Prostate gland (tissue), 2 donors: Measurements from ENCODE around the gene DHH.
A peak's percentile ranks its signal among the peaks of the same experiment; 100 is the strongest.

ENCODE experiments used
- POLR2A ChIP-seq: fragments of 450-650 bp; IDR thresholded peaks from one replicate; pipeline ENCODE4 v1.6.1; 2016; ENCODE audit warnings: antibody characterized with exemption, mild to moderate bottlenecking
- TF ChIP-seq, protein P1 (sequence below), 4 experiments: fragments of 200-600 bp in 2 of 4; fragments of 450-650 bp in 2 of 4; sonication (generic) in 2 of 4; IDR thresholded peaks; 1 replicate in 3 of 4; 2 replicates in 1 of 4; pipeline ENCODE4 v1.5.1; 2016 to 2019; ENCODE audit warnings: antibody characterized with exemption in 4 of 4, mild to moderate bottlenecking in 2 of 4, moderate library complexity in 2 of 4

DNA sequence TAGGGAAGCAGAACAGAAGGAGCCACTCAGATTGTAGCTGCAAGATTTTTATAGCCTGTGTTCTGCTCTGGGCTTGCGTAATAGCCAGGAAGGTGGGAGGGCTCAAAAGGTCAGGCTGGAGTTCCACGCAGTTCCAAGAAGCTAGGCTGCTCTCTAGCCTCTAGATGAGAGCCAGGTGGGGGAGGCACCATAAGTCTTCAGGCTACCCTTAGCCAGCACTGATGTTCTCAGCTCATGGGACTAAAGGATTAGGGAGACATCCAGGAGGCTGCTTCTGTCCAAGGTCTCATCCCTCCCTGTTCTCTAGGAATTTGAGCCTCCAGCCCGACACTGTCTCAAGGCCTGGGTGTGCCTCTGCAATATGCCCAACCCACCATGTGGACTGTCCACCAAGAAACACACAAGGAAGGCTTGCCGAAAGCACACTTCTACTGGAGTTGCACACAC, 14.4 kb upstream of the DHH start:
- TF ChIP-seq POLR2A, result peak; percentile 63
- TF ChIP-seq, protein P1, sequence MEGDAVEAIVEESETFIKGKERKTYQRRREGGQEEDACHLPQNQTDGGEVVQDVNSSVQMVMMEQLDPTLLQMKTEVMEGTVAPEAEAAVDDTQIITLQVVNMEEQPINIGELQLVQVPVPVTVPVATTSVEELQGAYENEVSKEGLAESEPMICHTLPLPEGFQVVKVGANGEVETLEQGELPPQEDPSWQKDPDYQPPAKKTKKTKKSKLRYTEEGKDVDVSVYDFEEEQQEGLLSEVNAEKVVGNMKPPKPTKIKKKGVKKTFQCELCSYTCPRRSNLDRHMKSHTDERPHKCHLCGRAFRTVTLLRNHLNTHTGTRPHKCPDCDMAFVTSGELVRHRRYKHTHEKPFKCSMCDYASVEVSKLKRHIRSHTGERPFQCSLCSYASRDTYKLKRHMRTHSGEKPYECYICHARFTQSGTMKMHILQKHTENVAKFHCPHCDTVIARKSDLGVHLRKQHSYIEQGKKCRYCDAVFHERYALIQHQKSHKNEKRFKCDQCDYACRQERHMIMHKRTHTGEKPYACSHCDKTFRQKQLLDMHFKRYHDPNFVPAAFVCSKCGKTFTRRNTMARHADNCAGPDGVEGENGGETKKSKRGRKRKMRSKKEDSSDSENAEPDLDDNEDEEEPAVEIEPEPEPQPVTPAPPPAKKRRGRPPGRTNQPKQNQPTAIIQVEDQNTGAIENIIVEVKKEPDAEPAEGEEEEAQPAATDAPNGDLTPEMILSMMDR (IDR thresholded peaks at IDR 0.05), result no peak
